Prostate gland (tissue), 2 donors: ENCODE results near the gene UNC119. TPM values are rescaled to one million over a fixed set of nuclear protein-coding genes. Genes with fewer than 3 reads are reported as not detected.
"Not testable (repeated sequence)": the region's sequence is repeated elsewhere in the genome, so short reads cannot be mapped to it uniquely, and the experiment has no call there.

Experiments used
- DNase-seq: peaks from one replicate; pipeline ENCODE4 v3.0.0-alpha.2; 2019; ENCODE audit warnings: low spot score
- H3K27ac ChIP-seq, 2 donors: fragments of 200-600 bp; sonication (generic); 2 replicates each; pipeline ENCODE4 v1.5.1; 2017 to 2019
- H3K27me3 ChIP-seq: fragments of 200-600 bp; sonication (generic); replicated peaks from 2 replicates; pipeline ENCODE4 v1.5.1; 2019; ENCODE audit not compliant: insufficient read depth
- H3K36me3 ChIP-seq, 2 donors: fragments of 200-600 bp; sonication (generic); 1 replicate in 1 of 2; 2 replicates in 1 of 2; pipeline versions ENCODE4 v1.5.1 to v1.8.1; 2017 to 2019
- H3K4me1 ChIP-seq: fragments of 200-600 bp; sonication (generic); replicated peaks from 2 replicates; pipeline ENCODE4 v1.5.1; 2019
- H3K4me3 ChIP-seq, 2 donors: fragments of 200-600 bp; sonication (generic); 2 replicates each; pipeline ENCODE4 v1.5.1; 2017 to 2019
- H3K9me3 ChIP-seq: fragments of 200-600 bp; sonication (generic); 2 replicates; pipeline ENCODE4 v1.5.1; 2017
- POLR2A ChIP-seq: fragments of 450-650 bp; IDR thresholded peaks from one replicate; pipeline ENCODE4 v1.6.1; 2016; ENCODE audit warnings: antibody characterized with exemption, mild to moderate bottlenecking
- POLR2AphosphoS5 ChIP-seq: sonication (generic); formaldehyde crosslinking; IDR thresholded peaks from one replicate; pipeline ENCODE4 v1.6.1; 2017; ENCODE audit warnings: antibody characterized with exemption
- WGBS: methylation state at CpG from one replicate; pipeline ENCODE4 v1.1.5; 2018; 5-methylcytosine and 5-hydroxymethylcytosine counted together
- intact Hi-C: fragments of 100-400 bp; cut with DNase I; formaldehyde crosslinking; loops from one replicate; pipeline ENCODE4 v1.14.2; 2022
- total RNA-seq, 2 donors: library from RNA; depleted of rRNA; stranded (reverse); fragments of >200 nt; gene quantifications; one replicate each; pipeline ENCODE4 v1.1.0, GENCODE V29; 2016
- TF ChIP-seq, protein P1 (sequence below), 4 experiments: fragments of 200-600 bp in 2 of 4; fragments of 450-650 bp in 2 of 4; sonication (generic) in 2 of 4; IDR thresholded peaks; 1 replicate in 3 of 4; 2 replicates in 1 of 4; pipeline ENCODE4 v1.5.1; 2016 to 2019; ENCODE audit warnings: antibody characterized with exemption in 4 of 4, mild to moderate bottlenecking in 2 of 4, moderate library complexity in 2 of 4

The UNC119 gene
- total RNA-seq, 2 donors from 2014 or later, result 51.1 to 154 TPM

DNA sequence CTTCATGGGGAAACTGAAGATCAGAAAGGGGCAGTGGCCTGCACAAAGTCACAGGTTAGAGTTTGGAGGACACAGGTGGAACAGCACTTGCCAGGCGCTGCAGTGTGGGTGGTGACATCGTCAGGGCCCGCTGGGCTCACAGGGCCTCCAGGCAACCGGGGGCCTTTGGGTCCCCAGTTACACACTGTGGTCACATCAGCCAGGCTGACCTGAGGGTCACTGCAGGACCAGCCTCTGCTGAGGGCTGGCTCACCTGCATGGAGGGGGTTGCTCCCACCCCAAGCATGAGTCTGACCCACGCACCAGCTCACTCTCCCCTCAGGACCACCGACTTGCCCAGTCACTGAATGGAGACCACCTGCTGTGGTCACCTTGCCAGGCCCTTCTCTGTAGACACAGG is 29.2 kb downstream of the UNC119 start:
- no peaks in the 10 kb centered on the region for H3K36me3 ChIP-seq
- no peak overlapping the region for H3K27ac ChIP-seq
- peaks cover 25% of the 10 kb centered on the region for H3K4me1 ChIP-seq
- intact Hi-C loops, result no loop called here
- no peaks in the 10 kb centered on the region for H3K9me3 ChIP-seq
- no peaks in the 10 kb centered on the region for H3K27me3 ChIP-seq
- no peak overlapping the region for H3K4me3 ChIP-seq
- TF ChIP-seq, protein P1, sequence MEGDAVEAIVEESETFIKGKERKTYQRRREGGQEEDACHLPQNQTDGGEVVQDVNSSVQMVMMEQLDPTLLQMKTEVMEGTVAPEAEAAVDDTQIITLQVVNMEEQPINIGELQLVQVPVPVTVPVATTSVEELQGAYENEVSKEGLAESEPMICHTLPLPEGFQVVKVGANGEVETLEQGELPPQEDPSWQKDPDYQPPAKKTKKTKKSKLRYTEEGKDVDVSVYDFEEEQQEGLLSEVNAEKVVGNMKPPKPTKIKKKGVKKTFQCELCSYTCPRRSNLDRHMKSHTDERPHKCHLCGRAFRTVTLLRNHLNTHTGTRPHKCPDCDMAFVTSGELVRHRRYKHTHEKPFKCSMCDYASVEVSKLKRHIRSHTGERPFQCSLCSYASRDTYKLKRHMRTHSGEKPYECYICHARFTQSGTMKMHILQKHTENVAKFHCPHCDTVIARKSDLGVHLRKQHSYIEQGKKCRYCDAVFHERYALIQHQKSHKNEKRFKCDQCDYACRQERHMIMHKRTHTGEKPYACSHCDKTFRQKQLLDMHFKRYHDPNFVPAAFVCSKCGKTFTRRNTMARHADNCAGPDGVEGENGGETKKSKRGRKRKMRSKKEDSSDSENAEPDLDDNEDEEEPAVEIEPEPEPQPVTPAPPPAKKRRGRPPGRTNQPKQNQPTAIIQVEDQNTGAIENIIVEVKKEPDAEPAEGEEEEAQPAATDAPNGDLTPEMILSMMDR (IDR thresholded peaks at IDR 0.05), result no peak
- no peak for TF ChIP-seq POLR2AphosphoS5
- TF ChIP-seq POLR2A, result no peak
- no peak for DNase-seq
- WGBS, result 82% methylated on average over 6 of the region's 6 CpGs

DNA sequence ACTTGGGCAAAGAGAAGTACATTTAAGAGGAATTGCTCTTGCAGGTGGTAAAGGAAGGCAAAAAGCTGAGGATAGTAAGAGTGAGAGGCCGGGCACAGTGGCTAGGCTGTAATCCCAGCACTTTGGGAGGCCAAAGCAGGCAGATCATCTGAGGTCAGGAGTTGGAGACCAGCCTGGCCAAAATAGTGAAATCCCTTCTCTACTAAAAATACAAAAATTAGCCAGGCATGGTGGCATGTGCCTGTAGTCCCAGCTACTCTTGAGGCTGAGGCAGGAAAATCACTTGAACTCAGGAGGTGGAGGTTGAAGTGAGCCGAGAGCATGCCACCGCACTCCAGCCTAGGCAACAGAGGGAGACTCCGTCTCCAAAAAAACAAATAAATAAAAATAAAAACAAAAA is 30.1 kb downstream of the UNC119 start:
- WGBS, result 95% methylated on average over 4 of the region's 4 CpGs
- H3K36me3 ChIP-seq, intact Hi-C loops, DNase-seq, H3K27me3 ChIP-seq, H3K27ac ChIP-seq, H3K4me3 ChIP-seq, H3K9me3 ChIP-seq: not testable (repeated sequence)
- H3K4me1 ChIP-seq, result peaks cover 20% of the 10 kb centered on the region

DNA sequence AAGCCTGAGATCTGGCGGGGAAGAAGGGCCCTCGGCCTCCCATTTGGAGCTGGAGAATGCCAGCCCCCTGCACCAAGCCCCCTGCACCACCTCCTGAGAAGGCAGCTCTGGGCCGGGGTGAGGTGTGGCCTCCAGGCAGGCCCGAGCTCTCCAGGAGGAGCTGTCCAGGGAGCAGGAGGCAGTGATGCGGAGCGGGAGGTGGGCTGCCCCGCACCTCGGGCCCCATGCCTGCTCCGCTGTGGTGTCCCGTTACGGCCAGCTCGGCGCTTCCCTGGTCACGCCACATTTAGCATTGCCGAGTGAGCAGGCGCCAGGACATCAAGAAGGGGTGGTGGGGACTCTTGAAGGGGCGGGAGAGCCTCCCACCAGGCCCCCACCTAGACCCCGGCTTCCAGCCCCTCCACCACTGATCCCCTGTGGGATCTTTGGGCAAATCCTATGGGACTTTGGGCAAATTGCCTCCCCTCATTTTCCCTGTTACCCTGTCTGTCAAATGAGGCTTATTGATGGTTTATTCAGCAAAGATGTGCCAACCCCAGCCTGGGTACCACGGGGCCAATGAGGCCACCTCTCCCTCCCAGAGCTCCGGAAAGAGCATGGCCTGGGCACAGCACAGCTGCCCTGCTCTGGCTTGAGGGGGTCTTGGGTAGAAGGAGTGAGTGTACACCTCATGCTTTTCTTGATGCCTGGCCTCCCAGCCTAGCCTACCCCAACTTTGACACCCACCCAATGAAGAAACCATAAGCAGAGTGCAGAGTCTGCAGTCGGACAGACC is 30.9 kb downstream of the UNC119 start:
- H3K4me1 ChIP-seq, result peaks cover 14% of the 10 kb centered on the region
- H3K9me3 ChIP-seq, result no peaks in the 10 kb centered on the region
- TF ChIP-seq, protein P1 (IDR thresholded peaks at IDR 0.05), result no peak
- TF ChIP-seq POLR2AphosphoS5, result no peak
- no peak for TF ChIP-seq POLR2A
- 54% methylated on average over 16 of the region's 21 CpGs for WGBS
- no peak for DNase-seq
- no peaks in the 10 kb centered on the region for H3K36me3 ChIP-seq
- H3K27ac ChIP-seq, result no peak overlapping the region
- no peak overlapping the region for H3K4me3 ChIP-seq
- intact Hi-C loops, result no loop called here
- no peaks in the 10 kb centered on the region for H3K27me3 ChIP-seq

DNA sequence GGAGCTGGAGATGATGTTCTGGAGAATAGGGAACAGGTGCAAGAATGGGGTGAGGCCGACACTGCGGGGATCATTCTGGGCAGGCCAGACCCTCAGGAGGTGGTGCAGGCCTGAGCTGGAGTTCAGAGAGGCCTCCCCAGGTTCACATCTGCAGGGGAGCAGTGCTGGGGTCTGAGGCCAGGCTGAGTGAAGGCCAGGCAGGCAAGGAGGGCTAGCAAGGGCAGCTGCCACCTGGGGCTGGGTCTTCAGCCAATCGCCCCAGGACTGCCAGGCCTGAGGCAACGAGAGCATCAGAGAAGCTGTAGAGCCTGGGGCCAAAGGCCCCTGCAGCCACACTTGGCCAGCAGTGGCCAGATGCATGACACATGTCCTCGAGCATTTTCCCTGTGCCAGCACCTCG is 31.7 kb downstream of the UNC119 start:
- Histone ChIP-seq H3K4me3 (no peak overlapping the region), H3K36me3 (no peaks in the 10 kb centered on the region), H3K27me3 (no peaks in the 10 kb centered on the region), H3K9me3 (no peaks in the 10 kb centered on the region), H3K4me1 (peaks cover 8% of the 10 kb centered on the region), H3K27ac (no peak overlapping the region)
- intact Hi-C loops, result no loop called here
- DNase-seq, result no peak
- no peak for TF ChIP-seq POLR2AphosphoS5
- TF ChIP-seq, protein P1 (IDR thresholded peaks at IDR 0.05), result no peak
- TF ChIP-seq POLR2A, result no peak
- 73% methylated on average over 6 of the region's 6 CpGs for whole genome bisulfite sequencing

DNA sequence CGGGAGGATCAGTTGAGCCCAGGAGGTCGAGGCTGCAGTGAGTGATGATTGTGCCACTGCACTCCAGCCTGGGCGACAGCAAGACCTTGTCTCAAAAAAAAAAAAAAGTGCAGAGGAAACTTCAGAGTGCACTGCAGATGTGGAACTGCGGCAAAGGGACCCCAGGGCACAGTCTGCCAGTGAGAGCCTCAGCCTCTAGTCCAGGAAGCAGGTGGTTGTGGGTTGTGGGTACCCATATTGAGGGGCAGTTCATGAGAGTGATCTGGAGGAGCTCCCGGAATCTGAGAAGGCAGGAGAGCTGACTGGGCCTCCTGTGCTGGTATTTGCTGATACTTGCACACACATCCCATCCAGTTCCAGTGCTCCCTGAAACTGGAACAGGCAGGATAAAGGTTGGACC is 33.2 kb downstream of the UNC119 start:
- WGBS, result 75% methylated on average over 5 of the region's 5 CpGs
- no peak for TF ChIP-seq POLR2A
- TF ChIP-seq, protein P1 (IDR thresholded peaks at IDR 0.05), result no peak
- no peak for TF ChIP-seq POLR2AphosphoS5
- no peak for DNase-seq
- intact Hi-C loops, result no loop called here
- Histone ChIP-seq H3K27me3 (no peaks in the 10 kb centered on the region), H3K4me3 (no peak overlapping the region), H3K27ac (no peak overlapping the region), H3K4me1 (no peaks in the 10 kb centered on the region), H3K9me3 (no peaks in the 10 kb centered on the region), H3K36me3 (no peaks in the 10 kb centered on the region)
